HCT116 (cell line): Measurements from ENCODE around the gene EXD3. TPM values are rescaled to one million over a fixed set of nuclear protein-coding genes. Genes with fewer than 3 reads are reported as not detected.

Source experiments
- ATAC-seq: fragments of 200-7000 bp; cut with Tn5 transposase; 2 replicates; pipeline ENCODE4 v1.9.1; 2020; ENCODE audit warnings: mild to moderate bottlenecking, moderate library complexity
- BruUV-seq: library from RNA; stranded (reverse); fragments of 400-500 nt; replicated peaks from 2 replicates; lab custom pipeline; 2021; lab: Mats Ljungman, UMichigan
- CTCF ChIA-PET: fragments of 300-600 bp; sonication (Branson Sonifier 250); formaldehyde crosslinking; loops from one replicate; lab custom pipeline; 2021; ENCODE audit warnings: antibody characterized with exemption; lab: Charles Lee
- POLR2A ChIA-PET: fragments of 300-600, 350-600 bp; sonication (Branson Sonifier 250); formaldehyde crosslinking; loops from one replicate; lab custom pipeline; 2021; ENCODE audit warnings: antibody characterized with exemption; lab: Charles Lee
- RAD21 ChIA-PET, 2 experiments: fragments of 300-600 bp; sonication (Branson Sonifier 250); formaldehyde crosslinking; loops; one replicate each; lab custom pipeline; 2023; ENCODE audit warnings: low total read pairs in 2 of 2; ENCODE audit not compliant: uncharacterized antibody in 2 of 2, unreplicated experiment in 2 of 2, low non-redundant PET in 1 of 2; lab: Charles Lee
- DNase-seq: peaks from one replicate; pipeline ENCODE4 v3.0.0-alpha.2; 2010; ENCODE audit warnings: low read depth, low spot score
- H2AFZ ChIP-seq: fragments of 200-600 bp; shearing (Covaris generic), sonication (generic); 2 replicates; pipeline ENCODE4 v1.6.1; 2017; ENCODE audit warnings: low read depth, mixed run types, mixed read lengths, antibody characterized with exemption, low read length; ENCODE audit not compliant: poor library complexity, severe bottlenecking
- H3K27ac ChIP-seq: 2 replicates; pipeline ENCODE4 v1.5.1; 2012; ENCODE audit warnings: low read depth, low read length
- H3K27me3 ChIP-seq: fragments of 200-600 bp; sonication (generic); 2 replicates; pipeline ENCODE4 v1.6.1; 2016; ENCODE audit warnings: mixed run types, low read length, mixed read lengths; ENCODE audit not compliant: insufficient read depth
- H3K36me3 ChIP-seq, 2 experiments: fragments of 200-500 bp in 1 of 2; fragments of 200-600 bp in 1 of 2; sonication (Bioruptor generic) in 1 of 2; sonication (generic) in 1 of 2; 2 replicates each; pipeline versions ENCODE4 v1.5.1 to v1.6.1; 2014 to 2016; ENCODE audit warnings: low read length in 2 of 2, inconsistent platforms in 1 of 2, mixed read lengths in 1 of 2, mixed run types in 1 of 2; ENCODE audit not compliant: insufficient read depth in 2 of 2, control insufficient read depth in 1 of 2
- H3K4me1 ChIP-seq, 2 experiments: fragments of 200-600 bp in 1 of 2; sonication (generic) in 1 of 2; 2 replicates each; pipeline versions ENCODE4 v1.5.1 to v1.6.1; 2012 to 2017; ENCODE audit warnings: low read length in 2 of 2, inconsistent platforms in 1 of 2, mild to moderate bottlenecking in 1 of 2, mixed read lengths in 1 of 2, mixed run types in 1 of 2, moderate library complexity in 1 of 2; ENCODE audit not compliant: insufficient read depth in 2 of 2, control insufficient read depth in 1 of 2
- H3K4me2 ChIP-seq: fragments of 200-600 bp; sonication (generic); 2 replicates; pipeline ENCODE4 v1.6.1; 2017; ENCODE audit warnings: mixed run types, low read length, mixed read lengths
- H3K4me3 ChIP-seq, 2 experiments: fragments of 200-600 bp in 1 of 2; sonication (generic) in 1 of 2; replicated peaks in 1 of 2; 2 replicates each; pipeline ENCODE4 v1.5.1; 2011 to 2016; ENCODE audit warnings: low read length in 2 of 2, control low read depth in 1 of 2, low read depth in 1 of 2, mild to moderate bottlenecking in 1 of 2, mixed read lengths in 1 of 2, mixed run types in 1 of 2
- H3K79me2 ChIP-seq: fragments of 200-600 bp; sonication (generic); 2 replicates; pipeline ENCODE4 v1.6.1; 2017; ENCODE audit warnings: mild to moderate bottlenecking, mixed run types, low read length, moderate library complexity, mixed read lengths; ENCODE audit not compliant: insufficient read depth
- H3K9ac ChIP-seq: fragments of 200-600 bp; sonication (generic); 2 replicates; pipeline ENCODE4 v1.6.1; 2016; ENCODE audit warnings: low read length, mixed read lengths
- H3K9me2 ChIP-seq: fragments of 200-600 bp; sonication (generic), shearing (Covaris generic); 2 replicates; pipeline ENCODE4 v1.6.1; 2017; ENCODE audit warnings: mixed run types, mild to moderate bottlenecking, moderate library complexity; ENCODE audit not compliant: insufficient read depth
- H3K9me3 ChIP-seq, 2 experiments: fragments of 200-500 bp in 1 of 2; fragments of 200-600 bp in 1 of 2; sonication (Bioruptor generic) in 1 of 2; sonication (generic) in 1 of 2; 2 replicates each; pipeline ENCODE4 v1.6.1; 2014 to 2017; ENCODE audit warnings: low read length in 2 of 2, mixed read lengths in 2 of 2, inconsistent platforms in 1 of 2, low read depth in 1 of 2, mild to moderate bottlenecking in 1 of 2, mixed run types in 1 of 2, moderate library complexity in 1 of 2; ENCODE audit not compliant: control insufficient read depth in 1 of 2, insufficient read depth in 1 of 2
- H4K20me1 ChIP-seq: fragments of 200-600 bp; sonication (generic), shearing (Covaris generic); 2 replicates; pipeline ENCODE4 v1.6.1; 2017; ENCODE audit warnings: mixed run types, mild to moderate bottlenecking, moderate library complexity; ENCODE audit not compliant: insufficient read depth
- EZH2 ChIP-seq: fragments of 200-600 bp; sonication (generic); IDR thresholded peaks from 2 replicates; pipeline ENCODE4 v1.6.1; 2017; ENCODE audit warnings: antibody characterized with exemption, mixed run types
- EZH2phosphoT487 ChIP-seq: fragments of 200-600 bp; IDR thresholded peaks from 2 replicates; pipeline ENCODE4 v1.6.1; 2018; ENCODE audit warnings: antibody characterized with exemption, borderline replicate concordance
- SIN3A ChIP-seq: IDR thresholded peaks from 2 replicates; pipeline ENCODE4 v1.6.1; 2012; ENCODE audit warnings: low read depth
- ZFX ChIP-seq: fragments of 450-650 bp; IDR thresholded peaks from 2 replicates; pipeline ENCODE4 v1.6.1; 2017
- intact Hi-C: fragments of 100-400 bp; cut with micrococcal nuclease; formaldehyde crosslinking; loops from 2 replicates; pipeline ENCODE4 v1.10.0; 2022
- total RNA-seq: library from RNA; stranded (reverse); gene quantifications from one replicate; pipeline ENCODE4 v1.2.1, GENCODE V29; 2021; ENCODE audit not compliant: unreplicated experiment
- TF ChIP-seq, protein P1 (sequence below): IDR thresholded peaks from 2 replicates; pipeline ENCODE4 v1.6.1; 2012
- TF ChIP-seq, protein P2 (sequence below): IDR thresholded peaks from 2 replicates; pipeline ENCODE4 v1.6.1; 2011; ENCODE audit warnings: mild to moderate bottlenecking, low read length, moderate library complexity; ENCODE audit not compliant: insufficient replicate concordance; ENCODE audit errors: extremely low read depth
- TF ChIP-seq, protein P3 (sequence below), 3 experiments: fragments of 200-600 bp in 1 of 3; sonication (generic) in 1 of 3; IDR thresholded peaks in 2 of 3; conservative IDR thresholded peaks in 1 of 3; 2 replicates each; pipeline ENCODE4 v1.5.1; 2012 to 2017; ENCODE audit warnings: low read depth in 2 of 3, low read length in 2 of 3, antibody characterized with exemption in 1 of 3, borderline replicate concordance in 1 of 3, control low read depth in 1 of 3, mild to moderate bottlenecking in 1 of 3, mixed read lengths in 1 of 3, mixed run types in 1 of 3, moderate library complexity in 1 of 3; ENCODE audit not compliant: insufficient read depth in 1 of 3
- TF ChIP-seq, protein P4 (sequence below): IDR thresholded peaks from 2 replicates; pipeline ENCODE4 v1.6.1; 2012; ENCODE audit warnings: low read depth
- TF ChIP-seq, protein P5 (sequence below): IDR thresholded peaks from 2 replicates; pipeline ENCODE4 v1.6.1; 2012

Gene EXD3
- total RNA-seq, 1 experiment from 2014 or later = 25.4 TPM

DNA sequence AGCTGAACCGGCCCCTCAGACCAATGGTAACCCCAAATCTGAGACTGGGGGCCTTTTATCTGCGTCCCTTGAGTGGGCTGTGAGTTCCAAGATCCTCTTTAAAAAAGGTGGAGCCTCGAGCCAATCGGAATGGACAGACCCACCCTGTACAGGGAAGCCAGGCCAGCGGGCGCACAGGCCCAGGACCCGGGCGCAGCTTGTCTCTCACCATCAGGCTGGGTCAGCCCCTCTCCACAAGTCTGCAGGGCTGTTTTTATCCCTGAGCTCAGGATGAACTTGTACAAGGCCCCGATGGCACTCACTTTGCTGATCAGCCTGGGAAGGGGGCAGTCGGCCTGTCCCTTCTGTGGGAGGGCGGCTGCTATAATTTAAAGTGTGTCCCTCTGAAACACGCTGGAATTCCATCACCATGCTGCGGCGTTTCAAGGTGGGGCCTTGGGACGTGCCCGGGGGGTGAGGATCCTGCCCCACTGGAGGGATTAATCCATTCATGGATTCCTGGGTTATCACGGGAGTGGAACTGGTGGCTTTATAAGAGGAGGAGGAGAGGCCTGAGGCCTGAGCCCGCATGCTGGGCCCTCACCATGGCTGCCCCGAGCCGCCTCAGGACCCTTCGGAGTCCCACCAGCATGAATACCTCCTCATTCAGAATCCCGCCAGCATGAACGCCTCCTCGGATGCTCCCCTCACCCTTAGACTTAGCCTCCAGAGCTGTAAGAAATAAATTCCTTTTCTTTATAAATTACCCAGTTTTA lies 14.1 kb downstream of the EXD3 start:
- Histone ChIP-seq H3K9ac (no peak overlapping the region), H3K27me3 (no peaks in the 10 kb centered on the region), H3K4me1 (peaks cover 41 to 62% of the 10 kb centered on the region in 2 experiments), H3K79me2 (peaks cover 7% of the 10 kb centered on the region; the same call in 1 of the 2 replicates), H3K27ac (no peak overlapping the region), H2AFZ (no peak overlapping the region), H3K9me3 (no peaks in the 10 kb centered on the region), H3K4me3 (no peak overlapping the region), H3K4me2 (no peak overlapping the region), H3K9me2 (no peaks in the 10 kb centered on the region), H3K36me3 (no peaks in the 10 kb centered on the region), H4K20me1 (no peaks in the 10 kb centered on the region)
- CTCF ChIA-PET = interaction anchor here (0.7 to 2.1 kb wide), 5 partner anchors 107 to 172 kb away, joined by 3 to 5 read pairs (median 3); partner anchors contain the start of gene NRARP
- intact Hi-C loops = no loop called here
- TF ChIP-seq EZH2phosphoT487 = no peak
- no peak for TF ChIP-seq ZFX
- TF ChIP-seq, protein P1, sequence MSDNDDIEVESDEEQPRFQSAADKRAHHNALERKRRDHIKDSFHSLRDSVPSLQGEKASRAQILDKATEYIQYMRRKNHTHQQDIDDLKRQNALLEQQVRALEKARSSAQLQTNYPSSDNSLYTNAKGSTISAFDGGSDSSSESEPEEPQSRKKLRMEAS = no peak
- no peak for TF ChIP-seq SIN3A
- TF ChIP-seq, protein P2, sequence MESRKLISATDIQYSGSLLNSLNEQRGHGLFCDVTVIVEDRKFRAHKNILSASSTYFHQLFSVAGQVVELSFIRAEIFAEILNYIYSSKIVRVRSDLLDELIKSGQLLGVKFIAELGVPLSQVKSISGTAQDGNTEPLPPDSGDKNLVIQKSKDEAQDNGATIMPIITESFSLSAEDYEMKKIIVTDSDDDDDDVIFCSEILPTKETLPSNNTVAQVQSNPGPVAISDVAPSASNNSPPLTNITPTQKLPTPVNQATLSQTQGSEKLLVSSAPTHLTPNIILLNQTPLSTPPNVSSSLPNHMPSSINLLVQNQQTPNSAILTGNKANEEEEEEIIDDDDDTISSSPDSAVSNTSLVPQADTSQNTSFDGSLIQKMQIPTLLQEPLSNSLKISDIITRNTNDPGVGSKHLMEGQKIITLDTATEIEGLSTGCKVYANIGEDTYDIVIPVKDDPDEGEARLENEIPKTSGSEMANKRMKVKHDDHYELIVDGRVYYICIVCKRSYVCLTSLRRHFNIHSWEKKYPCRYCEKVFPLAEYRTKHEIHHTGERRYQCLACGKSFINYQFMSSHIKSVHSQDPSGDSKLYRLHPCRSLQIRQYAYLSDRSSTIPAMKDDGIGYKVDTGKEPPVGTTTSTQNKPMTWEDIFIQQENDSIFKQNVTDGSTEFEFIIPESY = no peak
- TF ChIP-seq EZH2 = no peak
- TF ChIP-seq, protein P3, sequence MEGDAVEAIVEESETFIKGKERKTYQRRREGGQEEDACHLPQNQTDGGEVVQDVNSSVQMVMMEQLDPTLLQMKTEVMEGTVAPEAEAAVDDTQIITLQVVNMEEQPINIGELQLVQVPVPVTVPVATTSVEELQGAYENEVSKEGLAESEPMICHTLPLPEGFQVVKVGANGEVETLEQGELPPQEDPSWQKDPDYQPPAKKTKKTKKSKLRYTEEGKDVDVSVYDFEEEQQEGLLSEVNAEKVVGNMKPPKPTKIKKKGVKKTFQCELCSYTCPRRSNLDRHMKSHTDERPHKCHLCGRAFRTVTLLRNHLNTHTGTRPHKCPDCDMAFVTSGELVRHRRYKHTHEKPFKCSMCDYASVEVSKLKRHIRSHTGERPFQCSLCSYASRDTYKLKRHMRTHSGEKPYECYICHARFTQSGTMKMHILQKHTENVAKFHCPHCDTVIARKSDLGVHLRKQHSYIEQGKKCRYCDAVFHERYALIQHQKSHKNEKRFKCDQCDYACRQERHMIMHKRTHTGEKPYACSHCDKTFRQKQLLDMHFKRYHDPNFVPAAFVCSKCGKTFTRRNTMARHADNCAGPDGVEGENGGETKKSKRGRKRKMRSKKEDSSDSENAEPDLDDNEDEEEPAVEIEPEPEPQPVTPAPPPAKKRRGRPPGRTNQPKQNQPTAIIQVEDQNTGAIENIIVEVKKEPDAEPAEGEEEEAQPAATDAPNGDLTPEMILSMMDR (IDR thresholded peaks at IDR 0.05 in 2 of 3, conservative IDR thresholded peaks at IDR 0.05 in 1 of 3; ENCODE audit: borderline replicate concordance in 1 of 3, insufficient read depth in 1 of 3, low read depth in 2 of 3, low read length in 2 of 3) = no peak
- TF ChIP-seq, protein P4, sequence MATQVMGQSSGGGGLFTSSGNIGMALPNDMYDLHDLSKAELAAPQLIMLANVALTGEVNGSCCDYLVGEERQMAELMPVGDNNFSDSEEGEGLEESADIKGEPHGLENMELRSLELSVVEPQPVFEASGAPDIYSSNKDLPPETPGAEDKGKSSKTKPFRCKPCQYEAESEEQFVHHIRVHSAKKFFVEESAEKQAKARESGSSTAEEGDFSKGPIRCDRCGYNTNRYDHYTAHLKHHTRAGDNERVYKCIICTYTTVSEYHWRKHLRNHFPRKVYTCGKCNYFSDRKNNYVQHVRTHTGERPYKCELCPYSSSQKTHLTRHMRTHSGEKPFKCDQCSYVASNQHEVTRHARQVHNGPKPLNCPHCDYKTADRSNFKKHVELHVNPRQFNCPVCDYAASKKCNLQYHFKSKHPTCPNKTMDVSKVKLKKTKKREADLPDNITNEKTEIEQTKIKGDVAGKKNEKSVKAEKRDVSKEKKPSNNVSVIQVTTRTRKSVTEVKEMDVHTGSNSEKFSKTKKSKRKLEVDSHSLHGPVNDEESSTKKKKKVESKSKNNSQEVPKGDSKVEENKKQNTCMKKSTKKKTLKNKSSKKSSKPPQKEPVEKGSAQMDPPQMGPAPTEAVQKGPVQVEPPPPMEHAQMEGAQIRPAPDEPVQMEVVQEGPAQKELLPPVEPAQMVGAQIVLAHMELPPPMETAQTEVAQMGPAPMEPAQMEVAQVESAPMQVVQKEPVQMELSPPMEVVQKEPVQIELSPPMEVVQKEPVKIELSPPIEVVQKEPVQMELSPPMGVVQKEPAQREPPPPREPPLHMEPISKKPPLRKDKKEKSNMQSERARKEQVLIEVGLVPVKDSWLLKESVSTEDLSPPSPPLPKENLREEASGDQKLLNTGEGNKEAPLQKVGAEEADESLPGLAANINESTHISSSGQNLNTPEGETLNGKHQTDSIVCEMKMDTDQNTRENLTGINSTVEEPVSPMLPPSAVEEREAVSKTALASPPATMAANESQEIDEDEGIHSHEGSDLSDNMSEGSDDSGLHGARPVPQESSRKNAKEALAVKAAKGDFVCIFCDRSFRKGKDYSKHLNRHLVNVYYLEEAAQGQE = no peak
- TF ChIP-seq, protein P5, sequence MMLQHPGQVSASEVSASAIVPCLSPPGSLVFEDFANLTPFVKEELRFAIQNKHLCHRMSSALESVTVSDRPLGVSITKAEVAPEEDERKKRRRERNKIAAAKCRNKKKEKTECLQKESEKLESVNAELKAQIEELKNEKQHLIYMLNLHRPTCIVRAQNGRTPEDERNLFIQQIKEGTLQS = no peak
- ATAC-seq (no peak), DNase-seq (no peak)
- POLR2A ChIA-PET = interaction anchor here (0.9 to 1.1 kb wide), 2 partner anchors 107 to 131 kb away, joined by 3 read pairs; partner anchors contain the start of genes NRARP and TOR4A
- RAD21 ChIA-PET = interaction anchor here in 1 of 2 experiments (0.6 kb wide), 1 partner anchor 14 kb away, joined by 11 read pairs; the partner anchor contains the start of genes EXD3 and NOXA1
- BruUV-seq = no TSS peak
